SH-SY5Y (cell line): Measurements from ENCODE around the gene EVI5L.

ENCODE experiments used
- GATA2 ChIP-seq: IDR thresholded peaks from 2 replicates; pipeline ENCODE4 v1.6.1; 2011; ENCODE audit warnings: mild to moderate bottlenecking, low read depth, low read length
- GATA3 ChIP-seq: IDR thresholded peaks from 2 replicates; pipeline ENCODE4 v1.6.1; 2011; ENCODE audit warnings: low read depth, mild to moderate bottlenecking, low read length, moderate library complexity

The EVI5L gene

DNA sequence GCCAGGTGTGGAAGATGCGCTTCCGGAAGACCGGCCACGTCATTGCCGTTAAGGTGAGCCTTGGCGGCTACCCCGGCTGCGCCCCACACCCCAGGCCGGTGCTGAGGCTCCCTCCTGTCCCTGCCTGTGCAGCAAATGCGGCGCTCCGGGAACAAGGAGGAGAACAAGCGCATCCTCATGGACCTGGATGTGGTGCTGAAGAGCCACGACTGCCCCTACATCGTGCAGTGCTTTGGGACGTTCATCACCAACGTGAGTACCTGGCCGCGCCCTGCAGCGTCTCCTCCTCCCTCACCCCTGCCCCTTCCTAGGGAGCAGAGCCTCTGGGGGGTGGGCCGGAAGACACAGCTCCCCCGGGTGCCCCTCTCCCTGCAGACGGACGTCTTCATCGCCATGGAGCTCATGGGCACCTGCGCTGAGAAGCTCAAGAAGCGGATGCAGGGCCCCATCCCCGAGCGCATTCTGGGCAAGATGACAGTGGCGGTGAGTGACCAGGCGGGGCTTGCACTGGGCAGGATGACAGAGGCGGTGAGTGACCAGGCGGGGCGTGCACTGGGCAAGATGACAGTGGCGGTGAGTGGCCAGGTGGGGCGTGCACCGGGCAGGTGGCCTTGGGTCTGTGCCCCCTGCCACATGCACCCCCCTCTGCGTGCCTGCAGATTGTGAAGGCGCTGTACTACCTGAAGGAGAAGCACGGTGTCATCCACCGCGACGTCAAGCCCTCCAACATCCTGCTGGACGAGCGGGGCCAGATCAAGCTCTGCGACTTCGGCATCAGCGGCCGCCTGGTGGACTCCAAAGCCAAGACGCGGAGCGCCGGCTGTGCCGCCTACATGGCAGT, 80.5 kb downstream of the EVI5L start:
- no peak for TF ChIP-seq GATA2
- TF ChIP-seq GATA3: no peak

DNA sequence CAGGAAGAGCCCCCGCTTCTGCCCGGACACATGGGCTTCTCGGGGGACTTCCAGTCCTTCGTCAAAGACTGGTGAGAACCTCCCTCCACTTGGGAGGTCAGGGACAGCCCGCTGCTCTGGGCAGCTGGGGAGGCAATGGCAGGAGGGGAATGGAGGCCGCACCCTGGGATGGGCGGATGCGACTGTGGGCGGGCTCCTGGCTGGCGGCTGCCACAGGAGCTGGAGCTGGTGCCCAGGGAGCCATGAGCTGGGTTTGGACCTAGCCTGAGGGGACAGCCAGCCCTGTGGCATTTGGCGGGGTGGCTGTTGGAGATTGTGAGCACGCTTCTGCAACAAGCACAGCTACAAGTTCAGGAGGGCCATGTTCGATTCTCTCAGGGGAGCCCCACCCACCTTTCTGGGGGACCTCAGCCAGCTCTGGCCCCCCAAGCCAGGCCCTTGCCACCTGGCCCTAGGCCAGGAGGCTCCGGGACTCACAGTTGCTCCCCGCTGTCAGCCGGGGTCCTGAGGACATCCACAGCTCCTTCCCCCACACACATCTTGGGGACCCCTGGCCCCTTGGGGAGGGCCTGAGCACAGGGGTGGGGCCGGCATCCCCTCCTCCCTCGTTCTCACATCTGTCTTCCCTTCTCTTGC, 81.6 kb downstream of the EVI5L start:
- TF ChIP-seq GATA2: no peak
- no peak for TF ChIP-seq GATA3

DNA sequence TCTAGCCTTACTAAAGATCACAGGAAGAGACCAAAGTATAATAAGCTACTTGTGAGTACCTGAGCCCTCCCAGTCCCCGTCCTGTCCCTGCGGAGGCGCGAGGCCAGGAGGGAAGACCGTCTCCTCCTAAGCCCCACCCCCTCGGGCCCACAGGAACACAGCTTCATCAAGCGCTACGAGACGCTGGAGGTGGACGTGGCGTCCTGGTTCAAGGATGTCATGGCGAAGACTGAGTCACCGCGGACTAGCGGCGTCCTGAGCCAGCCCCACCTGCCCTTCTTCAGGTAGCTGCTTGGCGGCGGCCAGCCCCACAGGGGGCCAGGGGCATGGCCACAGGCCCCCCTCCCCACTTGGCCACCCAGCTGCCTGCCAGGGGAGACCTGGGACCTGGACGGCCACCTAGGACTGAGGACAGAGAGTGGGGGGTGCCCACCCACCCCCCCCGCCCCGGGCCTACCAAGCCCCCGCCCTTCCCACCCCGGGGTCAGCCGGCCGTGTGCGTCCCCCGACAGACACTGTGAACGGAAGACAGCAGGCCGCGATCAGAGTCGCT, 82.2 kb downstream of the EVI5L start:
- TF ChIP-seq GATA2 (no peak), GATA3 (no peak)

DNA sequence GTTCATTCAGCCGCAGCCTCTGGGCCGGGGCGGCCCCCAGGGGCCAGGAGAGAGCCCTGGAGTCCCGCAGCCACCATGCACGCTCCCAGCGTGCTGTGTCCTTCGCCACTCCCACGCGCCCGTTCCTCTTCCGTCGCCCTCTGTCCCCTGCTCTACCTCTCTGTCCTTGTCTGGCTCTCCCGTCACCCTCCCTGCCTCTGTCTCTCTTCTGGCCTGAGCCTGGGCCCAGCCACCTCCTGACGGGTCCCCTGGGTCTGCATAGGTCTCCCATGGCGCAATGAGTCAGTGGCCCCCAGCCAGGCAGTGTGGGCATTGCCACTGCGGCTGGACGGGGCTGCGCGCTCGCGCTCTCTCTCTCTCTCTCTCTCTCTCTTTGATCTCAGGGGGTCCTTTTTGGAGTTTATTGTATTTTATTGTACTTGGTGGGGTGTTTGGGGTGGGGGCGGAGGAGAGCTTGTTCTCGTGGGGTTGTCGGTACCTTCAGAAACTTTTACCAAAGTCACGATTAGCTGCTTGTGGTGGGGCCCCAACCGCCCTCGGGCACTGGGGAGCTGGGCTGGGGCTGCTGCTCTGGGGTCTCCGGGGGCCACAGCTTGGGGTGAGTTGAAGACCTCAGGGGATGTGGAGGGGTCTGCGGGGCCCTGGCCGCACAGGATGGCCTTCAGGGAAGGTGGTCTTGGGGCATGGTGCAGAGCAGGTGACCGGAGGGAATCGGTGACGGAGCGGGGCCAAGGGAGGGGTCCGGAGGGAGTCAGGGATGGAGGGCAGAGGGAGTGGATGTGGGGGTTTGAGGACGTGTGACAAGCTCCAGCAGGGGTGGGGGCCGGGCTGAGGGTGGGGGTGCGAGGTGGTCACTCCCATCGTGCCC, 82.9 kb downstream of the EVI5L start:
- TF ChIP-seq GATA3: no peak
- TF ChIP-seq GATA2: no peak

DNA sequence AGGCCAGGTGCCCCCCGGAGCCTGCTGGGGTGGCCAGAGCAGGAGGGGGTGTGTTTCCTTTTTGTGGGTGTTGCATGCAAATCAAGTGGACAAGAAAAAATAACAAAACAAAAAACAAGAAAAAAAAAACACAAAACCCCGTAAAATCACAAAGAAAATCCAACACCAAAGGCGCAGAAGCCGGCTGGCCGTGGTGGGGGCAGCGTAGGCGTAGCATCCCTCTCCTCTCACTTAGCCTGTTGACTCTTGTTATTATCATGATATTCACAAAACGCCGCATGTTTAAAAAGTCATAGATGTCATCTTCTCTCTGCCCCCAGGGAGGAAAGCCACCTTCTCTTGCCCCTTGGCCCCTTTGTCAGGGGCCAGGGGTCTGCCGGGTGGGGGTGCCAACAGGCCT, 83.6 kb downstream of the EVI5L start:
- TF ChIP-seq GATA2: no peak
- no peak for TF ChIP-seq GATA3

DNA sequence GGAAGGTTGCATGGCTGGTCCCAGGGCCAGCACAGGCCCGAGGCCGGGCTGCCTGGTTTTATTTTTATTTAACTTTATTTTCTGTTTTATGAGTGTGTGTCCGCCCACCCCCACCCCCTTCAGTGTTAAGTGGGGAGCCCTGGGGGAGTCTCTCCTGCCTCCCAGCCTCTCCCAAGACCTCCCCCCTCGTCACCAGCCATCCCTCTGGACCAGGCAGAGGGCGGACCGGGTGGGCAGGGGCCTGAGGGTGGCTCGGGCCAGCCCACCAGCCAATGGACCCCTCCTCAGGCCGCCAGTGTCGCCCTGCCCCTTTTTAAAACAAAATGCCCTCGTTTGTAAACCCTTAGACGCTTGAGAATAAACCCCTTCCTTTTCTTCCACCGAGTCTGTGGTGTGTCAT, 84.1 kb downstream of the EVI5L start:
- TF ChIP-seq GATA3 (no peak), GATA2 (no peak)
